OCI-M1 (cell line): ENCODE data around the gene RHPN2.
"Not testable (repeated sequence)": the region's sequence is repeated elsewhere in the genome, so short reads cannot be mapped to it uniquely, and the experiment has no call there.

Experiments
- DNase-seq: peaks from one replicate; lab custom pipeline; 2025; lab: John Stamatoyannopoulos, UW

RHPN2 gene

GRCh38 chr19:33026602-33027001 lies 38.1 kb downstream of the RHPN2 start:
- not testable (repeated sequence) for DNase-seq

- not testable (repeated sequence) for DNase-seq
These were observed 39.0 kb downstream of the RHPN2 start for GRCh38 chr19:33025468-33026238.

- DNase-seq: no peak
These were observed 40.3 kb downstream of the RHPN2 start for GRCh38 chr19:33024398-33024797.

- DNase-seq: no peak
These were observed 42.1 kb downstream of the RHPN2 start for GRCh38 chr19:33022472-33023116.

- DNase-seq: not testable (repeated sequence)
These were observed 53.8 kb downstream of the RHPN2 start for GRCh38 chr19:33010891-33011290.

GRCh38 chr19:33008738-33009137 lies 56.0 kb downstream of the RHPN2 start:
- DNase-seq: no peak

- no peak for DNase-seq
These were observed 59.2 kb downstream of the RHPN2 start for GRCh38 chr19:33005440-33005839.

- not testable (repeated sequence) for DNase-seq
These were observed 61.2 kb downstream of the RHPN2 start for GRCh38 chr19:33003424-33004024.

GRCh38 chr19:33002126-33002865 lies 62.4 kb downstream of the RHPN2 start:
- DNase-seq: not testable (repeated sequence)

- no peak for DNase-seq
These were observed 63.8 kb downstream of the RHPN2 start for GRCh38 chr19:33000910-33001309.

- DNase-seq: no peak
These were observed 64.2 kb downstream of the RHPN2 start for GRCh38 chr19:33000510-33000909.

- no peak for DNase-seq
These were observed 66.0 kb downstream of the RHPN2 start for GRCh38 chr19:32998722-32999121.

- no peak for DNase-seq
These were observed 66.9 kb downstream of the RHPN2 start for GRCh38 chr19:32997716-32998355.

GRCh38 chr19:32997061-32997464 lies 67.6 kb downstream of the RHPN2 start:
- DNase-seq: peak; percentile 9

GRCh38 chr19:32995966-32996365 lies 68.7 kb downstream of the RHPN2 start:
- not testable (repeated sequence) for DNase-seq

GRCh38 chr19:32988724-32989123 lies 76.0 kb downstream of the RHPN2 start:
- no peak for DNase-seq

GRCh38 chr19:32988254-32988653 lies 76.4 kb downstream of the RHPN2 start:
- not testable (repeated sequence) for DNase-seq

GRCh38 chr19:32982488-32982887 lies 82.2 kb downstream of the RHPN2 start:
- not testable (repeated sequence) for DNase-seq

GRCh38 chr19:32979807-32980206 lies 84.9 kb downstream of the RHPN2 start:
- not testable (repeated sequence) for DNase-seq

GRCh38 chr19:32977813-32978212 lies 86.9 kb downstream of the RHPN2 start:
- not testable (repeated sequence) for DNase-seq

- DNase-seq: no peak
These were observed 87.4 kb downstream of the RHPN2 start for GRCh38 chr19:32977280-32977679.
